IMR-90 (cell line): Measurements from ENCODE around the gene RIPK4. TPM values are rescaled to one million over a fixed set of nuclear protein-coding genes. Genes with fewer than 3 reads are reported as not detected.

ENCODE experiments used
- ATAC-seq: fragments of 200-7000 bp; cut with Tn5 transposase; 2 replicates; pipeline ENCODE4 v1.9.1; 2020; ENCODE audit warnings: low read depth, mild to moderate bottlenecking, moderate library complexity
- BruUV-seq: library from RNA; stranded (reverse); fragments of 400-500 nt; replicated peaks from 2 replicates; lab custom pipeline; 2021; lab: Mats Ljungman, UMichigan
- CTCF ChIA-PET: fragments of 300-600 bp; formaldehyde crosslinking; extraction: SDS; loops from one replicate; lab custom pipeline; 2021; ENCODE audit warnings: antibody characterized with exemption; lab: Yijun Ruan, JAX
- POLR2A ChIA-PET: fragments of 300-600 bp; sonication (Branson Sonifier 250); formaldehyde crosslinking; loops from one replicate; lab custom pipeline; 2022; ENCODE audit warnings: antibody characterized with exemption; ENCODE audit not compliant: unreplicated experiment; lab: Charles Lee
- DNase-seq: peaks from one replicate; pipeline ENCODE4 v3.0.0; 2013
- H2AFZ ChIP-seq: replicated peaks from 2 replicates; pipeline ENCODE3; 2013; ENCODE audit warnings: low read length, mild to moderate bottlenecking; ENCODE audit not compliant: poor library complexity
- H2AK5ac ChIP-seq: 2 replicates; pipeline ENCODE4 v1.6.1; 2013; ENCODE audit warnings: low read depth, low read length, inconsistent platforms
- H2AK9ac ChIP-seq: replicated peaks from 2 replicates; pipeline ENCODE3; 2013; ENCODE audit warnings: mild to moderate bottlenecking, low read depth, low read length, moderate library complexity; ENCODE audit not compliant: poor library complexity
- H2BK120ac ChIP-seq: 2 replicates; pipeline ENCODE4 v1.6.1; 2013; ENCODE audit warnings: low read depth, low read length, inconsistent platforms
- H2BK15ac ChIP-seq: 3 replicates; pipeline ENCODE4 v1.6.1; 2013; ENCODE audit warnings: low read depth, low read length, inconsistent platforms
- H2BK20ac ChIP-seq: 2 replicates; pipeline ENCODE4 v1.6.1; 2013; ENCODE audit warnings: low read depth, mild to moderate bottlenecking, inconsistent platforms, low read length, moderate library complexity
- H2BK5ac ChIP-seq: 2 replicates; pipeline ENCODE4 v1.6.1; 2013; ENCODE audit warnings: mild to moderate bottlenecking, low read depth, low read length, inconsistent platforms; ENCODE audit not compliant: poor library complexity, severe bottlenecking
- H3K14ac ChIP-seq: replicated peaks from 2 replicates; pipeline ENCODE4 v1.6.1; 2013; ENCODE audit warnings: low read depth, low read length, inconsistent platforms
- H3K18ac ChIP-seq: 2 replicates; pipeline ENCODE4 v1.6.1; 2013; ENCODE audit warnings: low read depth, low read length, control low read depth
- H3K23ac ChIP-seq: 2 replicates; pipeline ENCODE4 v1.6.1; 2013; ENCODE audit warnings: low read depth, low read length, inconsistent platforms
- H3K27ac ChIP-seq: 2 replicates; pipeline ENCODE4 v1.5.1; 2013; ENCODE audit warnings: mild to moderate bottlenecking, control low read depth, low read length; ENCODE audit not compliant: insufficient read depth
- H3K27me3 ChIP-seq: 2 replicates; pipeline ENCODE4 v1.6.1; 2013; ENCODE audit warnings: low read length; ENCODE audit not compliant: control insufficient read depth, insufficient read depth
- H3K36me3 ChIP-seq: 2 replicates; pipeline ENCODE4 v1.6.1; 2013; ENCODE audit warnings: low read length, mixed read lengths; ENCODE audit not compliant: control insufficient read depth, insufficient read depth
- H3K4ac ChIP-seq: 2 replicates; pipeline ENCODE4 v1.6.1; 2013; ENCODE audit warnings: low read depth, low read length, inconsistent platforms
- H3K4me1 ChIP-seq: 2 replicates; pipeline ENCODE4 v1.6.1; 2013; ENCODE audit warnings: low read length, mixed read lengths; ENCODE audit not compliant: control insufficient read depth, insufficient read depth
- H3K4me2 ChIP-seq: 2 replicates; pipeline ENCODE4 v1.6.1; 2013; ENCODE audit warnings: low read depth, mild to moderate bottlenecking, control low read depth, low read length, moderate library complexity
- H3K4me3 ChIP-seq: 2 replicates; pipeline ENCODE4 v1.5.1; 2013; ENCODE audit warnings: low read depth, mild to moderate bottlenecking, control low read depth, low read length, moderate library complexity; ENCODE audit not compliant: insufficient read depth
- H3K56ac ChIP-seq: 2 replicates; pipeline ENCODE4 v1.6.1; 2013; ENCODE audit warnings: low read length, inconsistent platforms; ENCODE audit not compliant: insufficient read depth; ENCODE audit errors: extremely low read depth
- H3K79me1 ChIP-seq, 2 experiments: 2 replicates each; pipeline ENCODE4 v1.6.1; 2013; ENCODE audit warnings: low read length in 2 of 2, inconsistent platforms in 1 of 2, low read depth in 1 of 2
- H3K9ac ChIP-seq: 2 replicates; pipeline ENCODE4 v1.6.1; 2013; ENCODE audit warnings: low read depth, low read length, control low read depth
- H3K9me1 ChIP-seq: 2 replicates; pipeline ENCODE4 v1.6.1; 2013; ENCODE audit warnings: low read length, inconsistent platforms; ENCODE audit not compliant: insufficient read depth
- H3K9me3 ChIP-seq: 2 replicates; pipeline ENCODE4 v1.6.1; 2013; ENCODE audit warnings: low read length; ENCODE audit not compliant: control insufficient read depth, insufficient read depth
- H4K20me1 ChIP-seq: 2 replicates; pipeline ENCODE4 v1.6.1; 2013; ENCODE audit warnings: low read length, inconsistent platforms; ENCODE audit not compliant: insufficient read depth
- H4K5ac ChIP-seq: 2 replicates; pipeline ENCODE4 v1.6.1; 2013; ENCODE audit warnings: mild to moderate bottlenecking, low read depth, low read length, control low read depth
- H4K8ac ChIP-seq, 2 experiments: 2 replicates each; pipeline ENCODE4 v1.6.1; 2013; ENCODE audit warnings: low read depth in 2 of 2, low read length in 2 of 2, control low read depth in 1 of 2, inconsistent platforms in 1 of 2
- H4K91ac ChIP-seq: 2 replicates; pipeline ENCODE4 v1.6.1; 2013; ENCODE audit warnings: low read depth, low read length, inconsistent platforms; ENCODE audit not compliant: insufficient read depth
- BHLHE40 ChIP-seq: fragments of 150-350 bp; IDR thresholded peaks from 2 replicates; pipeline ENCODE4 v1.6.1; 2016; ENCODE audit warnings: mild to moderate bottlenecking, low read depth, low read length
- CHD1 ChIP-seq: IDR thresholded peaks from 2 replicates; pipeline ENCODE4 v1.6.1; 2012; ENCODE audit warnings: low read depth, low read length, improper control_type of control experiment
- CTCF ChIP-seq: conservative IDR thresholded peaks from 2 replicates; pipeline ENCODE4 v1.5.1; 2012; ENCODE audit warnings: mild to moderate bottlenecking, low read depth, low read length, improper control_type of control experiment
- FOS ChIP-seq: fragments of 150-350 bp; IDR thresholded peaks from 2 replicates; pipeline ENCODE4 v1.6.1; 2016; ENCODE audit warnings: low read depth, low read length
- MAFK ChIP-seq: IDR thresholded peaks from 2 replicates; pipeline ENCODE4 v1.6.1; 2012; ENCODE audit warnings: low read depth, low read length, improper control_type of control experiment
- MAZ ChIP-seq: IDR thresholded peaks from 2 replicates; pipeline ENCODE4 v1.6.1; 2012; ENCODE audit warnings: low read depth, mild to moderate bottlenecking, low read length, improper control_type of control experiment, moderate library complexity, borderline replicate concordance
- MXI1 ChIP-seq: IDR thresholded peaks from 2 replicates; pipeline ENCODE4 v1.6.1; 2012; ENCODE audit warnings: low read depth, mild to moderate bottlenecking, low read length, moderate library complexity, borderline replicate concordance
- NFE2L2 ChIP-seq: fragments of 150-350 bp; IDR thresholded peaks from 2 replicates; pipeline ENCODE4 v1.6.1; 2016; ENCODE audit warnings: low read depth, mild to moderate bottlenecking, low read length
- POLR2A ChIP-seq: IDR thresholded peaks from 2 replicates; pipeline ENCODE4 v1.6.1; 2012; ENCODE audit warnings: mild to moderate bottlenecking, low read depth, low read length
- RAD21 ChIP-seq: IDR thresholded peaks from 2 replicates; pipeline ENCODE4 v1.6.1; 2012; ENCODE audit warnings: low read length, improper control_type of control experiment
- RCOR1 ChIP-seq: IDR thresholded peaks from 2 replicates; pipeline ENCODE4 v1.6.1; 2012; ENCODE audit warnings: mild to moderate bottlenecking, low read length, improper control_type of control experiment; ENCODE audit not compliant: insufficient replicate concordance
- RFX5 ChIP-seq: IDR thresholded peaks from 2 replicates; pipeline ENCODE4 v1.8.0; 2012; ENCODE audit warnings: low read depth, mild to moderate bottlenecking, low read length, moderate library complexity
- SMC3 ChIP-seq: fragments of 150-350 bp; IDR thresholded peaks from 2 replicates; pipeline ENCODE4 v1.6.1; 2016; ENCODE audit warnings: low read depth, mild to moderate bottlenecking, antibody characterized with exemption, low read length, moderate library complexity
- WGBS, 2 experiments: methylation state at CpG; one replicate each; pipeline versions ENCODE4 v1.1.5 to v1.1.7; 2013; ENCODE audit warnings: missing lambda C conversion rate in 2 of 2; ENCODE audit not compliant: insufficient read length in 1 of 2; ENCODE audit errors: extremely low coverage in 2 of 2; 5-methylcytosine and 5-hydroxymethylcytosine counted together
- dilution Hi-C: fragments of 300-500 bp; cut with HindIII; formaldehyde crosslinking; loops from one replicate; pipeline ENCODE4 v1.14.3; 2018; ENCODE audit warnings: low sequenced_read_pairs; ENCODE audit not compliant: unreplicated experiment
- in situ Hi-C: fragments of 300-500 bp; cut with MboI; formaldehyde crosslinking; loops from 3 replicates; pipeline ENCODE4 v1.14.3; 2019; ENCODE audit warnings: low sequenced_read_pairs, inconsistent platforms, mixed read lengths
- intact Hi-C: fragments of 100-400 bp; cut with micrococcal nuclease; formaldehyde crosslinking; loops from 2 replicates; pipeline ENCODE4 v1.10.0; 2022
- polyA plus RNA-seq, 3 experiments: library from polyadenylated mRNA; depleted of rRNA; stranded (reverse); fragments of >200 nt; gene quantifications; 2 replicates each; pipeline ENCODE4 v1.2.3, GENCODE V29; 2012; ENCODE audit warnings: low replicate concordance in 1 of 3
- total RNA-seq: library from RNA; depleted of rRNA; stranded (reverse); fragments of >200 nt; gene quantifications from 2 replicates; pipeline ENCODE4 v1.2.3, GENCODE V29; 2012
- TF ChIP-seq, protein P1 (sequence below): fragments of 150-350 bp; IDR thresholded peaks from 2 replicates; pipeline ENCODE4 v1.6.1; 2017; ENCODE audit warnings: mild to moderate bottlenecking, antibody characterized with exemption, low read length, low read depth
- TF ChIP-seq, protein P2 (sequence below): fragments of 150-350 bp; IDR thresholded peaks from 2 replicates; pipeline ENCODE4 v1.6.1; 2016; ENCODE audit warnings: low read depth, mild to moderate bottlenecking, low read length, moderate library complexity, borderline replicate concordance

The RIPK4 gene
- total and polyA plus RNA-seq, 2 of the 4 experiments (the other 2 are of a cell fraction) = under 0.01 to 0.03 TPM

DNA sequence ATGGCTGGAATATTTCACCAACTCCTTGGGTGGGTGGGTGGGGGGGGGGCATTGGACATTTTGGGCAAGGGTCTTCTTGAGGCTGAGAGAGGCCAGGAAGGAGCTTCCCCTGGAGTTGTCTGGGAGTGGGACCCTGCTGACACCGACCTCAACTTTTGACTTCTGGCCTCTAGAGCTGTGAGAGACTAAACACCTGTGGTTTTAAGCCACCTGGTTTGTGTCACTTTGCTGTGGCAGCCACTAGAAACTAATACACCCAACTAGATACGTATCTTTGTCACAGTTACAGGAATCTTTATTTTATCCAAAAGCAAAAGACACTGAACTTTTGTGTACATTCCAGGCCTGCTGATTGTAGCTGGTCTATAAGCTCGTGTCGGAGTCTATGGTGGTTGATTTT is 9.9 kb upstream of the RIPK4 start:
- H3K18ac ChIP-seq = no peak overlapping the region
- H3K4me3 ChIP-seq = no peak overlapping the region
- no peak overlapping the region for H3K23ac ChIP-seq
- in situ Hi-C loops = loop anchor here (25.0 kb wide), 1 partner anchor 489 kb away; no protein-coding TSS in a partner anchor
- ChIA-PET POLR2A (no interaction called here), CTCF (interaction anchor here (6.9 kb wide), 1 partner anchor 166 kb away, joined by 61 read pairs; no protein-coding TSS in a partner anchor)
- peaks cover 67% of the 10 kb centered on the region for H3K27me3 ChIP-seq
- no peak overlapping the region for H3K14ac ChIP-seq
- H2AFZ ChIP-seq = no peak overlapping the region
- no peak overlapping the region for H3K4me2 ChIP-seq
- TF ChIP-seq POLR2A (no peak), CTCF (no peak), RAD21 (no peak), RFX5 (no peak), CHD1 (no peak), MAZ (no peak), RCOR1 (no peak), FOS (no peak), MXI1 (no peak), NFE2L2 (no peak), SMC3 (no peak), BHLHE40 (no peak), MAFK (no peak)
- TF ChIP-seq, protein P1, sequence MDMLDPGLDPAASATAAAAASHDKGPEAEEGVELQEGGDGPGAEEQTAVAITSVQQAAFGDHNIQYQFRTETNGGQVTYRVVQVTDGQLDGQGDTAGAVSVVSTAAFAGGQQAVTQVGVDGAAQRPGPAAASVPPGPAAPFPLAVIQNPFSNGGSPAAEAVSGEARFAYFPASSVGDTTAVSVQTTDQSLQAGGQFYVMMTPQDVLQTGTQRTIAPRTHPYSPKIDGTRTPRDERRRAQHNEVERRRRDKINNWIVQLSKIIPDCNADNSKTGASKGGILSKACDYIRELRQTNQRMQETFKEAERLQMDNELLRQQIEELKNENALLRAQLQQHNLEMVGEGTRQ = no peak
- TF ChIP-seq, protein P2, sequence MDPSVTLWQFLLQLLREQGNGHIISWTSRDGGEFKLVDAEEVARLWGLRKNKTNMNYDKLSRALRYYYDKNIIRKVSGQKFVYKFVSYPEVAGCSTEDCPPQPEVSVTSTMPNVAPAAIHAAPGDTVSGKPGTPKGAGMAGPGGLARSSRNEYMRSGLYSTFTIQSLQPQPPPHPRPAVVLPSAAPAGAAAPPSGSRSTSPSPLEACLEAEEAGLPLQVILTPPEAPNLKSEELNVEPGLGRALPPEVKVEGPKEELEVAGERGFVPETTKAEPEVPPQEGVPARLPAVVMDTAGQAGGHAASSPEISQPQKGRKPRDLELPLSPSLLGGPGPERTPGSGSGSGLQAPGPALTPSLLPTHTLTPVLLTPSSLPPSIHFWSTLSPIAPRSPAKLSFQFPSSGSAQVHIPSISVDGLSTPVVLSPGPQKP = no peak
- intact Hi-C loops = no loop called here
- no peaks in the 10 kb centered on the region for H3K9me1 ChIP-seq
- H3K56ac ChIP-seq = no peak overlapping the region
- no peak overlapping the region for H2BK5ac ChIP-seq
- no peak overlapping the region for H4K91ac ChIP-seq
- H3K9ac ChIP-seq = no peak overlapping the region
- BruUV-seq = no TSS peak
- H3K79me1 ChIP-seq = no peaks in the 10 kb centered on the region
- no peaks in the 10 kb centered on the region for H3K4me1 ChIP-seq
- no CpG with 5 or more reads among the region's 4 CpGs for WGBS, 2 experiments
- no peak overlapping the region for H2AK5ac ChIP-seq
- H2BK120ac ChIP-seq = no peak overlapping the region
- dilution Hi-C loops = no loop called here
- no peak overlapping the region for H2BK20ac ChIP-seq
- no peak overlapping the region for H4K8ac ChIP-seq
- no peak overlapping the region for H2AK9ac ChIP-seq
- no peaks in the 10 kb centered on the region for H4K20me1 ChIP-seq
- DNase-seq (no peak), ATAC-seq (no peak)
- no peak overlapping the region for H4K5ac ChIP-seq
- no peak overlapping the region for H3K27ac ChIP-seq
- no peak overlapping the region for H3K4ac ChIP-seq
- H3K36me3 ChIP-seq = no peaks in the 10 kb centered on the region
- H3K9me3 ChIP-seq = 0 out of 2 replicates have a peak, but pooled peaks cover 2% of the 10 kb centered on the region
- H2BK15ac ChIP-seq = no peak overlapping the region
